HUES48 (cell line): ENCODE results near the gene ERRFI1.
A peak's percentile ranks its signal among the peaks of the same experiment; 100 is the strongest.

Experiments
- H3K27ac ChIP-seq: one replicate; pipeline ENCODE4 v1.7.0; 2013; ENCODE audit warnings: low read depth, low read length, inconsistent platforms
- H3K27me3 ChIP-seq: 2 replicates; pipeline ENCODE4 v1.6.1; 2013; ENCODE audit warnings: mild to moderate bottlenecking, low read length; ENCODE audit not compliant: control insufficient read depth, insufficient read depth
- H3K36me3 ChIP-seq: 2 replicates; pipeline ENCODE4 v1.6.1; 2013; ENCODE audit warnings: low read length; ENCODE audit not compliant: control insufficient read depth, insufficient read depth
- H3K4me1 ChIP-seq: 2 replicates; pipeline ENCODE4 v1.6.1; 2013; ENCODE audit warnings: mild to moderate bottlenecking, low read length; ENCODE audit not compliant: control insufficient read depth, insufficient read depth
- H3K4me3 ChIP-seq: 2 replicates; pipeline ENCODE4 v1.5.1; 2013; ENCODE audit warnings: mild to moderate bottlenecking, low read depth, low read length
- H3K9ac ChIP-seq: 2 replicates; pipeline ENCODE4 v1.6.1; 2013; ENCODE audit warnings: mild to moderate bottlenecking, low read depth, low read length, moderate library complexity
- H3K9me3 ChIP-seq: 2 replicates; pipeline ENCODE4 v1.6.1; 2013; ENCODE audit warnings: low read length; ENCODE audit not compliant: control insufficient read depth, insufficient read depth

Gene ERRFI1

GRCh38 chr1:7995437-7995836, 30.7 kb downstream of the ERRFI1 start:
- no peak overlapping the region for H3K4me3 ChIP-seq
- no peak overlapping the region for H3K9ac ChIP-seq
- no peak overlapping the region for H3K27ac ChIP-seq
- H3K27me3 ChIP-seq = no peaks in the 10 kb centered on the region
- peaks cover 11% of the 10 kb centered on the region for H3K4me1 ChIP-seq
- no peaks in the 10 kb centered on the region for H3K9me3 ChIP-seq
- no peaks in the 10 kb centered on the region for H3K36me3 ChIP-seq

GRCh38 chr1:7994827-7995226, 31.3 kb downstream of the ERRFI1 start:
- Histone ChIP-seq H3K9ac (no peak overlapping the region), H3K36me3 (0 out of 2 replicates have a peak, but pooled peaks cover 4% of the 10 kb centered on the region), H3K27me3 (no peaks in the 10 kb centered on the region), H3K4me1 (peaks cover 11% of the 10 kb centered on the region), H3K27ac (no peak overlapping the region), H3K9me3 (no peaks in the 10 kb centered on the region), H3K4me3 (no peak overlapping the region)

GRCh38 chr1:7993593-7994479, 32.3 kb downstream of the ERRFI1 start:
- Histone ChIP-seq H3K4me1 (peaks cover 11% of the 10 kb centered on the region), H3K4me3 (no peak overlapping the region), H3K36me3 (peaks cover 5% of the 10 kb centered on the region; the same call in 1 of the 2 replicates), H3K27ac (no peak overlapping the region), H3K27me3 (no peaks in the 10 kb centered on the region), H3K9me3 (no peaks in the 10 kb centered on the region), H3K9ac (no peak overlapping the region)

GRCh38 chr1:7992885-7993284, 33.2 kb downstream of the ERRFI1 start:
- Histone ChIP-seq H3K27ac (no peak overlapping the region), H3K4me3 (no peak overlapping the region), H3K27me3 (no peaks in the 10 kb centered on the region), H3K9me3 (no peaks in the 10 kb centered on the region), H3K9ac (no peak overlapping the region), H3K36me3 (peaks cover 5% of the 10 kb centered on the region; the same call in 1 of the 2 replicates), H3K4me1 (peaks cover 11% of the 10 kb centered on the region)

GRCh38 chr1:7991504-7992440, 34.3 kb downstream of the ERRFI1 start:
- Histone ChIP-seq H3K27me3 (no peaks in the 10 kb centered on the region), H3K4me3 (peak overlapping the region; percentile 32; the same call in 1 of the 2 replicates), H3K4me1 (peaks cover 11% of the 10 kb centered on the region), H3K9ac (no peak overlapping the region; the same call in 1 of the 2 replicates), H3K36me3 (peaks cover 5% of the 10 kb centered on the region; the same call in 1 of the 2 replicates), H3K9me3 (no peaks in the 10 kb centered on the region), H3K27ac (peak overlapping the region; percentile 74)

- H3K4me1 ChIP-seq = peaks cover 11% of the 10 kb centered on the region
- no peak overlapping the region for H3K4me3 ChIP-seq
- no peak overlapping the region for H3K27ac ChIP-seq
- no peak overlapping the region for H3K9ac ChIP-seq
- no peaks in the 10 kb centered on the region for H3K27me3 ChIP-seq
- no peaks in the 10 kb centered on the region for H3K9me3 ChIP-seq
- H3K36me3 ChIP-seq = peaks cover 19% of the 10 kb centered on the region
Measured at GRCh38 chr1:7989762-7990428, 36.2 kb downstream of the ERRFI1 start.

GRCh38 chr1:7988576-7988975, 37.5 kb downstream of the ERRFI1 start:
- peaks cover 11% of the 10 kb centered on the region for H3K4me1 ChIP-seq
- peaks cover 30% of the 10 kb centered on the region for H3K36me3 ChIP-seq
- H3K4me3 ChIP-seq = no peak overlapping the region
- H3K9ac ChIP-seq = no peak overlapping the region
- no peaks in the 10 kb centered on the region for H3K9me3 ChIP-seq
- no peaks in the 10 kb centered on the region for H3K27me3 ChIP-seq
- H3K27ac ChIP-seq = no peak overlapping the region

- no peaks in the 10 kb centered on the region for H3K27me3 ChIP-seq
- H3K9me3 ChIP-seq = no peaks in the 10 kb centered on the region
- H3K27ac ChIP-seq = no peak overlapping the region
- no peak overlapping the region for H3K9ac ChIP-seq
- H3K4me1 ChIP-seq = peaks cover 12% of the 10 kb centered on the region
- no peak overlapping the region for H3K4me3 ChIP-seq
- H3K36me3 ChIP-seq = peaks cover 40% of the 10 kb centered on the region
Measured at GRCh38 chr1:7987528-7987927, 38.6 kb downstream of the ERRFI1 start.

GRCh38 chr1:7985851-7986612, 40.1 kb downstream of the ERRFI1 start:
- H3K36me3 ChIP-seq = peaks cover 46% of the 10 kb centered on the region
- H3K9me3 ChIP-seq = no peaks in the 10 kb centered on the region
- no peak overlapping the region for H3K9ac ChIP-seq
- peaks cover 5% of the 10 kb centered on the region for H3K4me1 ChIP-seq
- H3K27me3 ChIP-seq = no peaks in the 10 kb centered on the region
- no peak overlapping the region for H3K27ac ChIP-seq
- no peak overlapping the region for H3K4me3 ChIP-seq

GRCh38 chr1:7984811-7985210, 41.3 kb downstream of the ERRFI1 start:
- H3K36me3 ChIP-seq = peaks cover 52% of the 10 kb centered on the region
- no peak overlapping the region for H3K27ac ChIP-seq
- H3K9me3 ChIP-seq = no peaks in the 10 kb centered on the region
- H3K4me1 ChIP-seq = peaks cover 4% of the 10 kb centered on the region
- no peaks in the 10 kb centered on the region for H3K27me3 ChIP-seq
- no peak overlapping the region for H3K4me3 ChIP-seq
- no peak overlapping the region for H3K9ac ChIP-seq
